ENCODE measurements around the gene LMNB1. TPM values are rescaled to one million over a fixed set of nuclear protein-coding genes. Genes with fewer than 3 reads are reported as not detected.

The LMNB1 gene
- total RNA-seq, 2 donors from 2014 or later = 12.7 to 15.9 TPM

- no peaks in the 10 kb centered on the region for H3K27me3 ChIP-seq (replicated peaks; ENCODE audit: insufficient read depth)
- TF ChIP-seq, protein P1, sequence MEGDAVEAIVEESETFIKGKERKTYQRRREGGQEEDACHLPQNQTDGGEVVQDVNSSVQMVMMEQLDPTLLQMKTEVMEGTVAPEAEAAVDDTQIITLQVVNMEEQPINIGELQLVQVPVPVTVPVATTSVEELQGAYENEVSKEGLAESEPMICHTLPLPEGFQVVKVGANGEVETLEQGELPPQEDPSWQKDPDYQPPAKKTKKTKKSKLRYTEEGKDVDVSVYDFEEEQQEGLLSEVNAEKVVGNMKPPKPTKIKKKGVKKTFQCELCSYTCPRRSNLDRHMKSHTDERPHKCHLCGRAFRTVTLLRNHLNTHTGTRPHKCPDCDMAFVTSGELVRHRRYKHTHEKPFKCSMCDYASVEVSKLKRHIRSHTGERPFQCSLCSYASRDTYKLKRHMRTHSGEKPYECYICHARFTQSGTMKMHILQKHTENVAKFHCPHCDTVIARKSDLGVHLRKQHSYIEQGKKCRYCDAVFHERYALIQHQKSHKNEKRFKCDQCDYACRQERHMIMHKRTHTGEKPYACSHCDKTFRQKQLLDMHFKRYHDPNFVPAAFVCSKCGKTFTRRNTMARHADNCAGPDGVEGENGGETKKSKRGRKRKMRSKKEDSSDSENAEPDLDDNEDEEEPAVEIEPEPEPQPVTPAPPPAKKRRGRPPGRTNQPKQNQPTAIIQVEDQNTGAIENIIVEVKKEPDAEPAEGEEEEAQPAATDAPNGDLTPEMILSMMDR (IDR thresholded peaks at IDR 0.05) = no peak
- no peaks in the 10 kb centered on the region for H3K9me3 ChIP-seq
- ATAC-seq (ENCODE audit: insufficient number of reproducible peaks, low FRiP score, low read depth) (no peak), DNase-seq (ENCODE audit: low spot score) (no peak)
- no peak overlapping the region for H3K4me3 ChIP-seq
- H3K27ac ChIP-seq = no peak overlapping the region
- no peaks in the 10 kb centered on the region for H3K36me3 ChIP-seq
- H3K4me1 ChIP-seq (ENCODE audit: control insufficient read depth in 1 of 2, low read depth in 2 of 2) = peaks cover 0 to 13% of the 10 kb centered on the region in 2 donors
These were observed 94.5 kb downstream of the LMNB1 start for GRCh38 chr5:126871441-126871840.

DNA sequence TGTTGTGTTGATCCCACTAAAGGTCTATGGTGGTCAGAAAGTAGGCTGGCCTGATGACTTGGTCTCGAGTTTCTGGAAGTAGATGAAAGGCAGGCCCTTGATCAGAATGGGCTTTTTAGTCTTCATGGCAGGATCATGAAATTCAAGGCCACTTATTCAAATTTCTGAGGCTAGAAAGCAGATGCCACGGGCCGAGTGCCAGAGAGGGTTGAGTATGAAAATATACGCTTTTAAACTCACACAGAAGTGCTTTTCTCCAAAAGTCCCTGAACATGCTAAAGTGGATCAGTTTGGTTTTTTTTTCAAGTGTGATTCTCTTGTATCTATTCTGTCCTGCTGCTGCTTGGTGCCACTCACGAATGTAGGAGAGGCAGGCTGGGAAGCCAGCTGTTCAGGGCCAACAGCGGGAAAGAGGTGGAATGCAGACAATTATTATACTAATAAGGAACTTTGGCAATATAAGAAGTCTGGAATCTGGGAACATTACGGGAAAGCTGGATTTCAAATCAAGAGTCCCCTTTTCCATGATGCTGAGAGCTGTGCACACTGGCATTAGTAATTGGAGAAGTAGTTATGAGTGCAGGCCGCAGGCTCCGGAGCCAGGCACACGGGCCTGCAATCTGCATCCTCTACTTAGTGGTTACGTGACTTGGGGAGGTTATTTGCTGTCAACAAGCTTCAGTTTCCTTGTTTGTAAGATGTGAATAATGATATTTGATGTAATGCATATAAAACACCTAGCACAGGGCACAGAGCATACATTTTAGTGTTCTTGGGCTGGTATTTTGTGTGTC lies 95.8 kb downstream of the LMNB1 start:
- no peak overlapping the region for H3K27ac ChIP-seq
- H3K36me3 ChIP-seq = no peaks in the 10 kb centered on the region
- H3K4me1 ChIP-seq (ENCODE audit: control insufficient read depth in 1 of 2, low read depth in 2 of 2) = peaks cover 0 to 13% of the 10 kb centered on the region in 2 donors
- ATAC-seq (ENCODE audit: insufficient number of reproducible peaks, low FRiP score, low read depth) (no peak), DNase-seq (ENCODE audit: low spot score) (no peak)
- H3K9me3 ChIP-seq = no peaks in the 10 kb centered on the region
- H3K4me3 ChIP-seq = no peak overlapping the region
- H3K27me3 ChIP-seq (replicated peaks; ENCODE audit: insufficient read depth) = no peaks in the 10 kb centered on the region
- TF ChIP-seq, protein P1 (IDR thresholded peaks at IDR 0.05) = no peak

DNA sequence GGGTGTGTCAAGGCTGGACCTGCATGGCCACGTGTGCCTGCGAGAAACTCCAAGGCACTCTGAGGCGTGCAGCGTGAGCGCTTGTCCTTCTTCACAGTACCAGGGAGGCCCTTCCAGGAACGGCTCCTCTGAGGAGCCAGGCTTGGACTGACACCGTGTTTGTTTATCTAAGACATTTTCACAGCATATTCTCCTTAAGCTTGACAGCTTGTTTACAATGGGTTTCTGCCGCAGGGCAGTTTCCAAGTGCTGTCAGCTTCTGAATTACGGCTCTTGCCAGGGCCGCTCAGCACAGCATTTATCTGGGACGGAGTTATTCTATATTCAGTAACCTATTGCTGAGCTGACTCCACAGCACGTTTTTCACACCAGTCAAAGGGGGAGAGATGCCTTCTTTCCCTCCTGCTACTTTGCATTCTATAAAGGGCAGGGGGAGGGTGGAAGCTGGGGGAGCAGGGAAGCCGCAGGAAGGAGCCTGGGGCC lies 98.4 kb downstream of the LMNB1 start:
- Histone ChIP-seq H3K36me3 (no peaks in the 10 kb centered on the region), H3K9me3 (no peaks in the 10 kb centered on the region), H3K4me1 (ENCODE audit: control insufficient read depth in 1 of 2, low read depth in 2 of 2) (peaks cover 0 to 6% of the 10 kb centered on the region in 2 donors), H3K27me3 (replicated peaks; ENCODE audit: insufficient read depth) (no peaks in the 10 kb centered on the region), H3K27ac (no peak overlapping the region), H3K4me3 (no peak overlapping the region)
- DNase-seq (ENCODE audit: low spot score) = no peak
- no peak for ATAC-seq (ENCODE audit: insufficient number of reproducible peaks, low FRiP score, low read depth)
- TF ChIP-seq, protein P1 (IDR thresholded peaks at IDR 0.05) = no peak

DNA sequence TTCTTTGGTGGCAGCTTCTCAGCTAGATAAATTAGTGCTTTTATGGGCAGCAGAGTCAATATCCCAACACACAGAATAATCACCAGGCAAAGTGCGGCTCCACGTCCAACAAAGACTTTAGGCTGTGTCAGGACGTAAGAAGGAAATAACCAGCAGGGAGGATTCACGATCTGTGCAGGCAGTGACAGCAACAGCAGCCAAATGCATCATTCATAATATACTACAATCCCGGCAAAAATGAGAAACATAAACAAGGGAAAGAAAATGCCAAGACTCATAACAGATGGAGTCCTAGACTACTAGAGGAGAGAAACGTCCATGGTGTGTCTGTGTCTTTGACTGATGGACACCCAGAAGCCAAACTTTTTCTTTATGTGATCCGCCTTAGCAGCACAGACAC lies 100.7 kb downstream of the LMNB1 start:
- no peak overlapping the region for H3K4me3 ChIP-seq
- no peaks in the 10 kb centered on the region for H3K27me3 ChIP-seq (replicated peaks; ENCODE audit: insufficient read depth)
- TF ChIP-seq, protein P1 (IDR thresholded peaks at IDR 0.05) = no peak
- ATAC-seq (ENCODE audit: insufficient number of reproducible peaks, low FRiP score, low read depth) (no peak), DNase-seq (ENCODE audit: low spot score) (no peak)
- H3K27ac ChIP-seq = no peak overlapping the region
- H3K4me1 ChIP-seq (ENCODE audit: control insufficient read depth in 1 of 2, low read depth in 2 of 2) = peaks cover 0 to 6% of the 10 kb centered on the region in 2 donors
- H3K36me3 ChIP-seq = no peaks in the 10 kb centered on the region
- H3K9me3 ChIP-seq = no peaks in the 10 kb centered on the region

DNA sequence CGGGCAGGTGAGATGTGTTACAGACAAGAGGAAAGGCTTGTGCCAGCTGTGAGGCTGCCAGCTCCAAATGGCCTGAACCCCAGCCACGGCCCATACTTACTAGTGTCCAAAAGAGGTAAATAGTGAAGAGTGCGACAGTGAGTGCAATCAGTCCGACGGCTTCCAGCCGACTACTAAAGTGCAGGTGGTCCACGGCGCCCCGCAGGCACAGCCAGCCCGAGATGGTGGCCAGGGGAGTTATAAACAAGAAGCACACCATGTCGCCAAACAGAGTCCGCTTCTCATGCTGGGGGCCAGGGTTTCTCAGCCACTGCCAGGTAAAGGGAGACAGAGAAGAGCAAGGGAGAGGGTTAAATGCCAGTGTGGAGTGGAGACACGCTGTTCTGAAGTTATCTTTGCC lies 101.1 kb downstream of the LMNB1 start:
- no peaks in the 10 kb centered on the region for H3K27me3 ChIP-seq (replicated peaks; ENCODE audit: insufficient read depth)
- no peaks in the 10 kb centered on the region for H3K9me3 ChIP-seq
- H3K27ac ChIP-seq = no peak overlapping the region
- no peak overlapping the region for H3K4me3 ChIP-seq
- ATAC-seq (ENCODE audit: insufficient number of reproducible peaks, low FRiP score, low read depth) = no peak
- no peak for DNase-seq (ENCODE audit: low spot score)
- H3K4me1 ChIP-seq (ENCODE audit: control insufficient read depth in 1 of 2, low read depth in 2 of 2) = peaks cover 0 to 6% of the 10 kb centered on the region in 2 donors
- no peaks in the 10 kb centered on the region for H3K36me3 ChIP-seq
- TF ChIP-seq, protein P1 (IDR thresholded peaks at IDR 0.05) = no peak

Measured in thoracic aorta (tissue), 2 donors.